CD4-positive, alpha-beta T cell treated with Interleukin-1 beta for 1 hour (primary cell): Measurements from ENCODE around the gene ACD.

Source experiments
- DNase-seq, 2 donors: peaks; one replicate each; pipeline ENCODE4 v3.0.0-alpha.2; 2020 to 2022

The ACD gene

DNA sequence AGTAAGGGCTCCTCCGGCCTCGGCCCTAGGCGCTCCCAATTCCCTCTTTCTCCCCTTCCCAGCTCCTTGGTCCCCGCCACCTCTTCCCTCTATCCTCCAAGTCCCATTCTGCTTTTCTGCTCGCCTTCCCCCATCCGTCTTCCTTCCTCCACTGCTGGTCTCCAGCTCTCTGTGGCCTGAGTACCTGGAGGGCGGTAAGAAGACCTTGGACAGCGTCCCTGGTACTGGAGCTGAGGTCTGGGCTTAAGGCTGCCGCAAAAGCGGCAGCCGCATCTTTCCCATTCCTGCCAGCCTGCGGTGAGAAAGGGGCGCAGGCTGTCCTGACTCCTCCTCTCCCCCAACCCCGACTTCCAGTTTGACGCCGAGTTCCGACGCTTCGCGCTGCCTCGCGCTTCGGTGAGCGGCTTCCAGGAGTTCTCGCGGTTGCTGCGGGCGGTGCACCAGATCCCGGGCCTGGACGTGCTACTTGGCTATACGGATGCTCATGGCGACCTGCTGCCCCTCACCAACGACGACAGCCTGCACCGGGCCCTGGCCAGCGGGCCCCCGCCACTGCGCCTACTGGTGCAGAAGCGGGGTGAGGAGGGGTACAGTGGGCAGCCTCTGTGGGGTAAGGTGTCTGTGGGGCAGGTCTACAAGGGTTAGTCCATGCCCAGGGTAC, 1.2 kb upstream of the ACD start:
- DNase-seq = no peak

DNA sequence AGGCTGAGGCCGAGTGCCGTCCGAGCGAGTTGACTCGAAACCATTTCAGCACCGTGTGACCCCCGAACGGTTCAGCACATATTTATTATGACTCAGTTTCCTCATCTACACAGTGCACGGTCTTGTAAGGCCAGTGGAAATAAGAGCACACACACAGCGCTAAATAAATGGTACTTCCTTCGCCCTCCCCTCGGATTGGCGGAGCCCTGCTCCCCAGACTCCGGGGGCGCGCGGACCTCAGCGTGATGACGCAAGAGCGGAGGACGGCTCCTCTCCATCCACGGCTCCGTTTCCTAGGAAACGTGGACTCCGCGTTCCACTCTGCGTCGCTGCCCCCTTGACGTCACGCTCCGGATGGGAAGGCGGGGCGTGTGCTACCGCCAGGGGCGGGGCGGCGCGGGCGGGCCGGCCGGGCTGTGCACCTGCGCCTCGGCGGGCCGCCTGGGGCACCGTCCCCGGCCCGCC, 536 bp upstream of the ACD start, which contains the start of gene PARD6A:
PARD6A (plus strand) TSS at position 397 of the 465 bp plus-strand sequence. CDS start 79 bp downstream, outside the sequence.
- peak; percentile 98 for DNase-seq

DNA sequence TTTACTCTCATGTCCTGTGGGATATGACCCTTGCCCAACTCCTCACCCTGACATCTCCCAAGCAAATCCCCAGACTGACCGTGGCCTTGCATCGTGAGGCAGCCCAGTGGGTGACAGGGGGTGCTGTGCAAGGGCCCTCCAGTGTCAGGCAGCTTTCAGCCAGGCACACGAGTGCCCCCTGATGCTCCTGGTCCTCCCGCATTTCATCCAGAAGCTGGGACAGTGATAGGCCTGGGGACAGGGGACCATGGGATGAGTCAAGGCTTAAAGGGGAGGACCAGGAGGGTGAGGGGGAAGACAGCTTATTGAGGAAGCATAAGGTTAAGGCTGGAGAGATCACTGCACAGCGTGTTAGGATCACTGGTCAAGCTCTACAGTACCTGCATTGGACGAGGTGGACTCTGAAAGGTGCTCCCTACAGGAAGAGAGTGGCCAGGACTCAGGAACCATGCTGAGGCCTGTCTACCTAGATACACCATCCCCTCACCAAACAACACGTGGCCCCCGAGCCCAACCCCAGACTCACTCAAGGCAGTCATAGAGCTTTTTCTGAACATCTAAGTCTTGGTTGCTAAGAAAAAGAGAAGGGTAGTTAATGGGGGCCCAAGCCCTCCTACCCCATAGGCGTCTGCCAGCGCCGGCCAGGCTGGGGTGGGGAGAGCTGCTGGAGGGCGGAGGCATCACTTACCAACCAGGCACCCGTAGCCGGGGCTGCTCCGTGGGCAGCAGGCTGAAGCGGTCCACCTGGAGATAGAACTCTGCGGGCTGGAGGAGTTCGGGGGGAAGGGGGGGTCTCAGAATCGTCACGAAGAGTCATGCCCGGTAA, 998 bp downstream of the ACD start:
- no peak for DNase-seq

DNA sequence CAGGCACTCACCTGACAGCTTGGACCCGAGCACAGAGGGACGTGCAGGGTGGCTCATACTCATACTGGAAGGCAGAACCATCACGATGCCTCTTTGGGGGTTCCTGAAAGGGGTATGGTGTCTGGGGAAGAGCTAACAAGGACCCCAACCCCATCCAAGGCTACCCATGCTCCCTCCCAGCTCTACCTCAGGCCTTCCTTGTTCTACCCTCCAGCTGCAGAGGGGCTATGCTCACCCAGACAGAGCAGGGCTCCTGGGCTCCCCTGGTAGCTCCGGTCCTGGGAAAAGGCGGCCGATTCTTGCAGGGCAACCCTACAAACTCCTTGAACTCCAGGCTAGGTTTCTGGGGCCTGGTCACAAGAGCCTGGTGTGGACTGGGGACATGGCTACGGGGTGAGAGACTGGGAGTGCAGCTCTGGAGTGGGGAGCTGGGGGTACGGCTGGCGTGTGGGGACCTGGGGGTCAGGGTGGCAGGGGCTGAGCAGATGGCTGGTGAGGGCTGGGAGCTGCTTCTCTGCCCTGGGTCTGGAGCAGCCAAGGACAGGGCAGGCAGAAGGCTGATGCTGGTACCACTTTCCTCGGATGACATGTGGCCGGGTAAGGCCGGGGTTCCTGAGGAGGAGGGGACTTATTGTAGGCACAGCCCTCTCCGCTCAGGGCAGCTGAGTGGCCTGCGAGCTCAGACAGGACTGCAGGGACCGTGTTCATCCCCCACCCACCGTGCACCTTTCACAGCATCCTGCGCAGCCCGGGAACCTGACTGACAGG, 2.1 kb downstream of the ACD start:
- no peak for DNase-seq

DNA sequence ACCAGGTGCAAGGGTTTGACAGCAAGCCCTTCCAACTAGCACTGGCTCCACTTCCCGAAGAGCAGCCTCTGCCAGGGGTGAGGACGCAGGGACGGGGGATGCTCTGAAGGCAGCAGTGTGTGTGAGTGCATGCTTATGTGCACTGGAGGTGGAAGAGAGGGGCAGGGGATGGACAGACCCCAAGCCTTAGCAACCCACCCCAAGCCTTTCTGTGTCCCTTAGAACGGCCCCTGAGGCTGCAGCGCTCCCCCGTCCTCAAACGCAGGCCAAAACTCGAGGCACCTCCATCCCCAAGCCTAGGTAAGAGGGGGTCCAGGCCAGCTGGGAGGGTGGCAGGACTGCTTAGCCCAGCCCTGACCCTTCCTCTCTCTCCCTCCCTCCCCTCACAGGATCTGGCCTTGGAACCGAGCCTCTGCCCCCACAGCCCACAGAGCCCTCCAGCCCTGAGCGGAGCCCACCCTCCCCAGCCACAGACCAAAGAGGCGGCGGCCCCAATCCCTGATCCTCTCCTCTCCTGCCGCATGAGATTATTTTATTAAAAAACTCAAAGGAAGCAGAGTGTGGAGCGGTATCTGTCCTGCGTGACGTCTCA, 2.9 kb downstream of the ACD start:
- DNase-seq = no peak

DNA sequence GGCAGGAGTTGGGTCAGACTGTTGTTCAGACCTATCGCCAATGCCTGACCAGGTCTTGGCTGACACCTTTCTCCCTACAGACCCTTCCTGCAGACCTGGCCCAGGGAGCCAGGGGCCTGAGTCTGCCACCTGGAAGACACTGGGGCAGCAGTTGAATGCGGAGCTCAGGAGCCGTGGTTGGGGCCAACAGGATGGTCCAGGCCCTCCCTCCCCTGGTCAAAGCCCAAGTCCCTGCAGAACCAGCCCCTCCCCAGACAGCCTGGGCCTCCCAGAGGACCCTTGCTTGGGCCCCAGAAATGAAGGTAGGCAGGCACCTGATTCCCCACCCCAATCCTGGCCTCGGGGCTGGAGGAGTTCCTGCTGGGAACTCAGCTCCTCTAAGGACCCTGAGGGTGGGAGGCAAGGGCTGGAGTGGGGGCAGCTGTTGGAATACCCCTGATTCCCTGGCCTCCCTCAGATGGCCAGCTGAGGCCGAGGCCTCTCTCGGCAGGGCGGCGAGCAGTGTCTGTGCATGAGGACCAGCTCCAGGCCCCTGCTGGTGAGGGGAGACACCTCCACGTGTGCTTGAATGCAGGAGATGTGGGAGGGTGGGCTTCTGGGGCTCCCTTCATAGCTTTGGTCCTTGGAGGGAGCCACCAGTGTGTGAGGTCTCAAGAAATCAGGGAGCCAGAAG, 3.6 kb downstream of the ACD start:
- no peak for DNase-seq

DNA sequence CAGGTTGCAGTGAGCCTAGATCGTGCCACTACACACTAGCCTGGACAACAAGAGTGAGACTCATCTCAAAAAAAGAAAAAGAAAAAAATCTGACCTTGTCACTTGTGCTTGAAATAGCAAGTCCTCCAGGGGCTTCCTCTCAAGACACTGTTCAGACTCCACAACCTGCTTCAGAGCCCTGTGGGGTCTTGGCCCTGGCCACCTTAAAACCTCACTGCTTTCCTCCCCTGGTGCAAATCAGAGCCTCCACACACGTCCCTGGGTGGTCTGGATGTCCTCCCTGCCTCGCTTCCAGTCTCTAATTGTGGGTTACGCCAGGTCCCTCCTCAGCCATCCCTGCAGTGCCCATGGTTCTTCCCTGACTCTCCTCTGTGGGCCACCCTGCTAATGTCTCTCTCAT, 4.7 kb downstream of the ACD start:
- DNase-seq = no peak

DNA sequence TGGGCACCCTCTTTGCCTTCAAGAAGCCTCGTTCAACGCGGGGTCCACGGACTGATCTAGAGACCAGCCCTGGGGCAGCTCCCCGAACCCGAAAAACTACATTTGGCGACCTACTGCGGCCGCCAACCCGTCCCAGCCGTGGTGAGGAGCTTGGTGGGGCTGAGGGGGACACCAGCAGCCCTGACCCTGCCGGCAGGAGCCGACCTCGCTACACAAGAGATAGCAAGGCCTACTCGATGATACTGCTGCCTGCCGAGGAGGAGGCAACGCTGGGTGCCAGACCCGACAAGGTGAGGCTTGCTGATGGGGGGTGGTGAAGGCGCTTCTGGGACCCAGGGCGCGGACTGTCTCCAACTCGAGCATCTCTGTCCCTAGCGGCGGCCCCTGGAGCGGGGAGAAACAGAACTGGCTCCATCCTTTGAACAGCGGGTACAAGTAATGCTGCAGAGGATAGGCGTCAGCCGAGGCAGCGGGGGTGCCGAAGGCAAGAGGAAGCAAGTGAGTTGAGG, 5.6 kb downstream of the ACD start:
- no peak for DNase-seq

DNA sequence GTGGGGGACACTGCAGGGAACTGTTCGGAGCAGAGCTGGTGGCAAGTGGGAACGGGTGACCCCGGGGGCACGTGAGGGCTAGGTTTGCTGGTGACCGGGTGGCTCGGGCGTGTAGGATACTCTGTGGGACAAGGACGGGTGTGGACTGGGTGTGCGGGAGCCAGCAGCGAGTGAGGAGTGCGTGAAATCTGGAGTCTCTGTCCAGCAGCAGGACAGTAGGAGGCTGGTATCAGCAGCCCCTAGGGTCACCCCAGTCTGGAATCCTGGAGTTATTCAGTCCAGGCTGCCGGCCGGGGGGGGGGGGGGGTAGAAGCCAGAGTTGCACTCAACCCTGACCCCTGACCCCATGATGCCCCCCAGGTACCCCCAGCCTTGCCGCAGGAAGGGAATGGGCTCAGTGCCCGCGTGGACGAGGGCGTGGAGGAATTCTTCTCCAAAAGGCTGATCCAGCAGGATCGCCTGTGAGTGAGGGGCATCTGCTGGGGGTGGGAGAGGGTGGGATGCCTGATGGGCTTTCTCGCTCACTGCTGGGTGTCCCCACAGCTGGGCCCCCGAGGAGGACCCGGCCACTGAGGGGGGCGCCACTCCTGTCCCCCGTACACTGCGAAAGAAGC, 6.2 kb downstream of the ACD start:
- no peak for DNase-seq

DNA sequence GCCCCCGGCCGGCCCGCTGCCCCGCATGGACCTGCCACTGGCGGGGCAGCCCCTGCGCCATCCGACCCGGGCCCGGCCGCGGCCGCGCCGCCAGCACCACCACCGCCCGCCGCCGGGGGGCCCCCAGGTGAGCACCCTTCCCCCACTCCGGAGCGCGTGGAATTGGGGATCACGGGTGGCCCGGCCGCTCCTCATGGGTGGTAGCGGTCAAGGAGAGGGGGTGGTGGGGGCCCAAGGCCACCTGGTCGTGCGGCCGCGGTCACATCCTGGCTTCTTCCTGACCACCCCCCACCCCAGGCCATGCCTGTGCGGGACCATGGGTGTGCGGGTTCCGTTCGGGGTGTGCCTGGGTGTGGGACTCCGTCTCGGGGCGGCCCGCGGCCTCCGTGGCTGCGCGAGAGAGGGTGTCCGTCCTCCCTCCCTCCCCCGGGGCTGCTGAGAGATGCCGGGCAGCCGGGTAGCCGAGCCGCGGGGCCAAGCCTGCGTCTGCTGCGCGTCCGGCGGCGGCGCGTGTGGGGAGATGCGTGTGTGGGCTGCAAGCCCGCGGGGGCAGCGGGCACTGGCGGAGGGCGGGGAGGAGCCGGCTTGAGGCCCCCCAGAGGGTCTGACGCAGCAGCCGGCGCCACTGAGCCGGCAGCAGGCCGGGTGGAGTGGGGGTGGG, 6.8 kb downstream of the ACD start:
- DNase-seq = no peak

DNA sequence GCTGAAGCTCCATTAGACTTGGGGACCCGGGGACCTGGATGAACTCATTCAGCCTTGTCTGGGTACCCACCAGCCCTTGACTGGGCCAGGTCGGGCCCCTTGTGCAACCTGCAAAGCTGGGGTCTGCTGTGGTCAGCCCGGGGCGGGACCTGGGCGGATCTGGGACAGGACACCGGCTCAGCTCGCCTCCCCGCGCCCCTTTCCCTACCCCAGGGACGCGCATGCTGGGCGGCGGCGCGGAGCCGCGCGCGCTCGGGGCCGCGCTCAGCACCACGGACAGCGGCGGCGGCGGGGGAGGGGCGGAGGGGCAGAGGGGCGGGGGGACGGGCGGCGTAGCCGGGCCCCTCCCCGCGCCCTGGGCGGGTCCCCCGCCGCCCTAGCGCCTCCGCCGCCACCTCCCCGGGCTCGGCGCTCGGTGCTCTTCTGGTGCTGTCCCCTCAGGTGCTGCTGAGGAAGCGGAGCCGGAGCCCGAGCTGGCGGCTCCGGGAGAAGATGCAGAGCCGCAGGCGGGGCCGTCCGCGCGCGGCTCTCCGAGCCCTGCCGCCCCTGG, 7.4 kb downstream of the ACD start:
- no peak for DNase-seq

DNA sequence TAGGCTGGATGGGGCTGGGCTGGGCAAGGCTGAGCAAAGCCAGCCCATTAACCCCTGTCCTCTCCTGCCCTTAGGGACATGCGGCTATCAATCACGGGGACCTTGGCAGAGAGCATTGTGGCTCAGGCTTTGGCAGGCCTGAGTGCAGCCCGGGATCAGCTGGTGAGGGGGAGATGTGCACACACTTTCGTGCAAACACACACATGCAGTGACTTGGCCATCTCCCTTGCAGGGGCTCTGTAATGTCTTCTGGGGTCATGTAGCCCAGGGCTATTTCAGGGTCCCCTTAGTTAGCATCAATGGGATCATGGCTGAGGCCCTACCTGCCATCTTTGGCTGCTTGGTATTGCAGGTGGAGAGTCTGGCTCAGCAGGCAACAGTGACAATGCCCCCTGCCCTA, 8.2 kb downstream of the ACD start:
- DNase-seq = no peak

DNA sequence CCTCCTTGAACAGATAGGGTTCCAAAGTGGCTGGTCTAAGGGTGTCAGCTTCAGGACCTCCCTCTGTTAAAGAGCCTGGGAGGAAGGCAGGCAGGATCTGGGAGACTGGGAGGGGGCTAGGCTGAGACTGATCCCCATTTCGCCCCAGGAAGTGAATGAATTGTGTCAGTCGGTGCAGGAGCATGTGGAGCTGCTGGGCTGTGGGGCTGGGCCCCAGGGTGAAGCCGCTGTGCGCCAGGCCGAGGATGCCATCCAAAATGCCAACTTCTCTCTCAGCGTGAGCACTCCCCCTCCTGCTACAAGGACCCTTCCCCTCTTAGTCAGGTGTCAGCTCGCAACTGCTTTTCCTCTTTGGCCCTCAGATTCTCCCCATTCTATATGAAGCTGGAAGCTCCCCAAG, 9.0 kb downstream of the ACD start:
- DNase-seq = no peak

DNA sequence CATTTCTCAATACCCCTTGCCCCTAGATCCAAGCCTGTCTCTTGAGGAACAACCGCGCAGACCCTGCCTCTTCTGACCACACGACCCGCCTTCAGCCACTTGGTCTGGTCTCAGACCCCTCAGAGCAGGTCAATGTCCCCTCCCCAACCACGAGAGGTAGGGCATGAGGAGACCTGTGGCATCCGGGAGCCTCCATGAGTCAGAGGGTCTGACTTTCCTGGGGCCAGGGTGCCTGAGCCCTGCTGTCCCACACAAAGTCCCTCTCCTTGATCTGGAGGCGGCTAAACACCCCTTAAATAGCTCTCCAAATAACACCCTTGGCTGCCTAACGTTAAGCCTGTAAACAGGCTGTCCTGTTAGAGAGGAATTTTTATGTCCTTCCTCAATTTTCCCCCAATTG, 10.0 kb downstream of the ACD start:
- no peak for DNase-seq

DNA sequence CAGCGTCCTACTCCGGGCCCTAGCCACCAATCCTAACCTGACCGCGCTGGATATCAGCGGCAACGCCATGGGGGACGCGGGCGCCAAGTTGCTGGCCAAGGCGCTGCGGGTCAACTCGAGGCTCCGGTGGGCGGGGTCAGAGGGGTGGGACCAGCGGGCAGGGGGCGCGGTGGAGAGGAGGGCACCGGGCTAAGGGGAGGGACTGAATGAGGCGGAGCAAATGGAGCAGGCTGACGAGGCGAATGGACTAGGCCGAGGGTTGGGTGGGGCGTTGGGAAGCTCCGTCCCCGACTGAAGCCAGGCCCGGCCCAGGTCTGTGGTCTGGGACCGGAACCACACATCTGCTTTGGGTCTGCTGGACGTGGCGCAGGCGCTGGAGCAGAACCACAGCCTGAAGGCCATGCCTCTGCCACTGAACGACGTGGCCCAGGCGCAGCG, 10.5 kb downstream of the ACD start:
- no peak for DNase-seq

DNA sequence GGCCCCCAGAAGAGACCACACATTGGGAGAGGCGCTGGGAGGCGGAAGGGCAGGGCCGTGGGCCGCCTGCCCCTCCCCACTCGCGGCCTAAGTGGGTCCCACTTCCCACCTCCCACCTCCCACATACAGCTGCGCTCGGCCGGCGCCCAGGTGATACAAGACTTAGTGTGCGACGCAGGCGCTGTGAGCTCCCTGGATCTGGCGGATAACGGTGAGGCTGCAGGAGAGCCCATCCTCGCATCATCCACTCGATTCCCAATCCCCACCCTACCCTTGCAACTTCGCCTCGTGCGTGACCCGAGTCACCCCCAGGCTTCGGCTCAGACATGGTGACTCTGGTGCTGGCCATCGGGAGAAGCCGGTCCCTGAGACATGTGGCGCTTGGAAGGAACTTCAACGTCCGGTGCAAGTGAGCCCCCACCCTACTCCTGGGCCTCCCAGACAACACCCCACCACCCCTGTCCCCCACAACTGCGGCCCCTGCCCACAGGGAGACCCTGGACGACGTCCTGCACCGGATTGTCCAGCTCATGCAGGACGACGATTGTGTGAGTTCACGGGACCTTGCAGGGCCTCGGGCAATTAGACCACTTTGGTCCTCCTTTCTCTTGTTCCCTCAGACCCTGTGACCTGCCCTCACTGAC, 11.2 kb downstream of the ACD start:
- DNase-seq = no peak

DNA sequence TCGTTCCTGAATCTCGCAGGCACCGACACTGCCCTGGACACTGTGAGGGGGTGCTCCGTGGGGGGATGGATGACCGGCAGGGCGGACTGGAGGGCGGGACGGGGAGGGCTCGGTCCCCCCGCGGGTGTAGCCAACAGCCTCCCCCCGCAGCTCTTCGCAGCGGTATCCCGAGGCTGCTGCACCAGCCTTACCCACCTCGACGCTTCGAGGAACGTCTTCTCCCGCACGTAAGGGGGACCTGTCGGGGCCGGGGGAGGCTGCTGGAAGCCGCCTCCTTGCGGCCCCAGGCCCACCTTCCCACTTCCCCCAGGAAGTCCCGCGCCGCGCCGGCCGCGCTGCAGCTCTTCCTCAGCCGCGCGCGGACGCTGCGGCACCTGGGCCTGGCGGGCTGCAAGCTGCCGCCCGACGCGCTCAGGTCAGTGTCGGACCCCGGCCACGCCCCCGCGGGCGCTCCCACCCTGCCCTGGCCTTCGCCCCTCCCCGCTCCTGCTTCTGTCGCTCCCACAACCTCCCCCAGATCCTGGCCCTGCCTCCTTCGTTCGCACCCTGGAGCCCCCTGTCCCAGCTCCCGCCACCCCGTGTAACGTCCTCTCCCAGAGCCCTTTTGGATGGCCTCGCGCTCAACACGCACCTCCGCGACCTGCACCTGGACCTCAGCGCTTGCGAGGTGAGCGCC, 11.8 kb downstream of the ACD start:
- no peak for DNase-seq

DNA sequence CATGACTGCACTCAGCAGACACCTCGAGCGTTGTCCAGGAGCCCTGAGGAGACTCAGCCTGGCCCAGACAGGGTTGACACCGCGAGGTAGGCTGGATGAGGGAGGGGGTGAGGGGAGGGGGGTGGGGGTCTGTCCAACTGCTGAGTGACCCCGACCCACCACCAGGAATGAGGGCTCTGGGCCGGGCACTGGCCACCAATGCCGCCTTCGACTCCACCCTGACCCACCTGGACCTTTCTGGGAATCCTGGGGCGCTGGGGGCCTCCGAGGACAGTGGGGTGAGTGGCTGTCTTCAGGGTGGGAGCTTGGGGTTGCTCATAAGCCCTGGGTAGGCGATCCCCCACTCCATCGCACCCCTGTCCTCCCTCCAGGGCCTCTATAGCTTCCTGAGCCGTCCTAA, 12.4 kb downstream of the ACD start:
- no peak for DNase-seq

DNA sequence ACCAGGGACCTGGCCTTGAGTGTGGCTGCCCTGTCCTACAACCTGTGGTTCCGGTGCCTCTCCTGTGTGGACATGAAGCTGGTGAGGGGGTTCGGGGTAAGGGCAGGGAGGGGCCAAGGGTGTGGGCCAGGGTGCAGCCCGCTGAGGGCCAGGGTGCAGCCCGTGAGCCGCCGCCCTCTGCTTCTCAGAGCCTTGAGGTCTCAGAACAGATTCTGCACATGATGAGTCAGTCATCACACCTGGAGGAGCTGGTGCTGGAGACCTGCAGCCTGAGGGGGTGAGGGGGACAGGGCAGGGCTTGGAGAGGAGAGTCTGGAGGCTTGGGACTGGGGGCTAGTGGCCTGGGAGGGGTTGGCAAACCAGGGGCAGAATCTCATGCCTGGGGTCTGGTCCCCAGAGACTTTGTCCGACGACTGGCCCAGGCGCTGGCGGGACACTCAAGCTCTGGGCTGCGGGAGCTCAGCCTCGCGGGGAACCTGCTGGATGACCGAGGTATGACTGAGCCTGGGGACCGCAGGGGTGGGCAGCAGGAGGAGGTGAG, 12.9 kb downstream of the ACD start:
- no peak for DNase-seq
